HUES48 (cell line): ENCODE results near the gene PRKAG2.

ENCODE experiments used
- H3K27ac ChIP-seq: one replicate; pipeline ENCODE4 v1.7.0; 2013; ENCODE audit warnings: low read depth, low read length, inconsistent platforms
- H3K27me3 ChIP-seq: 2 replicates; pipeline ENCODE4 v1.6.1; 2013; ENCODE audit warnings: mild to moderate bottlenecking, low read length; ENCODE audit not compliant: control insufficient read depth, insufficient read depth
- H3K36me3 ChIP-seq: 2 replicates; pipeline ENCODE4 v1.6.1; 2013; ENCODE audit warnings: low read length; ENCODE audit not compliant: control insufficient read depth, insufficient read depth
- H3K4me1 ChIP-seq: 2 replicates; pipeline ENCODE4 v1.6.1; 2013; ENCODE audit warnings: mild to moderate bottlenecking, low read length; ENCODE audit not compliant: control insufficient read depth, insufficient read depth
- H3K4me3 ChIP-seq: 2 replicates; pipeline ENCODE4 v1.5.1; 2013; ENCODE audit warnings: mild to moderate bottlenecking, low read depth, low read length
- H3K9ac ChIP-seq: 2 replicates; pipeline ENCODE4 v1.6.1; 2013; ENCODE audit warnings: mild to moderate bottlenecking, low read depth, low read length, moderate library complexity
- H3K9me3 ChIP-seq: 2 replicates; pipeline ENCODE4 v1.6.1; 2013; ENCODE audit warnings: low read length; ENCODE audit not compliant: control insufficient read depth, insufficient read depth

PRKAG2 gene

DNA sequence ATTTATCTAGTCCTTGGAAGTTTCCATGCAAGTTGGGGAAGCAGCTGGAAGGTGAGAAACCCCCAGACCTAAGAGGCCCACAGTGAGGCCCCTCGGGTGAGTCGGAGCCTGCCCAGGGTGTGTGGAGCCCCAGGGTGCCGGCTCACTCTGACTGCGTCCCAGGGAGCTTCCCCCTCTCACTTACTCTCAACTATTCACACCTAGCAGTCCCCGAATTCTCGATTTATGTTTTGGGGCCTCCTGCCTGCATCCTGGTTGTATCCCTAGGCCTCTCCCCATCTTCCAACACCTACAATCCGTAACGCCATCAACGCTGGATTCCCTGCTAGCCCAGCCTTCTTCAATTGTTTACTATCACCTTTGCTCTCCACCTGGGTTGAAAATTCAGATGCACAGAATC is 63.9 kb downstream of the PRKAG2 start:
- peaks cover 25% of the 10 kb centered on the region for H3K4me1 ChIP-seq
- no peak overlapping the region for H3K4me3 ChIP-seq
- H3K36me3 ChIP-seq: no peaks in the 10 kb centered on the region
- H3K27ac ChIP-seq: no peak overlapping the region
- H3K9ac ChIP-seq: no peak overlapping the region
- peaks cover 22% of the 10 kb centered on the region for H3K27me3 ChIP-seq
- H3K9me3 ChIP-seq: no peaks in the 10 kb centered on the region

DNA sequence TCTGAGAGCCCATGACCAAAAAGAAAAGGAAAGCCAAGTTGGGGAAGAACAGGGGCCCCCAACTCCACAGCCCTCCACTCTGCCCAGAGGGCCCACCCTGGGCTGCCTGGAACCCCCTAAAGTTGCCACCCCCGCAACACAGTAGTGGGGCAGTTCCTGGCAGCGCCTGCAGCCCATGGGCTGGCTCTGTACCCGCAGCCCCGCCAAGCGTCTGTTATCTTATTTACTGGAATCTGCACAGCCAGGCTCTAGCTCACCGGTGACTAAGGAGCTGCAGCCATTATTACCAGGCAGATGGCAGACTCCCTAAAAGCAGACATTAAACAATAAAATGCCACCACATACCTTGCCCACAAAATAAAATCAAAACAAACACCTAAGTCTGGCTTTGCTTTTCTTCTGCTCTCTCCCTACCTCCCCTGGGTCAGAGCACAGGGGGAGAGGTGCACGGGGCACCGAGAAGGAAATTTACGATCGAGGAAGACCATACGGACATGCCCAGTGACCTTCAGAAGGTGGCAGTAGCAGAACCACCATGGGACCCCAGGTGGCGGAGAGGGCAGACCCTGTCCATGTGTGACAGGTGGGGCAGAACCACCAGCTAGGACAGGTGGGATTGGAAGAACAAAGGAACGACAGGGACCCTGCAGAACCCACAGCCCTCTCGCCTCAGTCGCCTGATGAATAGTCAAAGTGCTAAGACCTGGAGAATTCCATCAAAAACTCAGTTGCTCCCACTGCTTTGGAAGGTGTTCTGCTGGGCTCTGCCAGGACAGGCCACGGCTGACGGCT is 66.3 kb downstream of the PRKAG2 start:
- peaks cover 25% of the 10 kb centered on the region for H3K4me1 ChIP-seq
- peaks cover 18% of the 10 kb centered on the region for H3K27me3 ChIP-seq
- no peak overlapping the region for H3K9ac ChIP-seq
- no peaks in the 10 kb centered on the region for H3K36me3 ChIP-seq
- no peak overlapping the region for H3K4me3 ChIP-seq
- no peak overlapping the region for H3K27ac ChIP-seq
- H3K9me3 ChIP-seq: no peaks in the 10 kb centered on the region

DNA sequence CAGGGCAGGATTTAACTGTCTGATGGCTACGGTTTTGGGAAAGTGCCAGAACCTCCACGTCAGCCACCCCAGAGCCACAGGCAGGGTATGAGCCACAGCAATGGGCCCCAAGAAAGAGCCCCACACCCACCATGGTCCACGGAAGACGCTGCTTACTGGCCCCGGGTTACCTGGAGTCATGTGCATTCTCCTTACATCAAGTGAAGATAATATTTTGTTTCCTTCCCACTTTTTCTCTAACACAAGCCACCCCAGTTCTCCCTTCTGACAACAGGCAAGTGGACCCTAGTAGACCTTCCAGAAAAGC is 67.1 kb downstream of the PRKAG2 start:
- Histone ChIP-seq H3K27me3 (peaks cover 12% of the 10 kb centered on the region), H3K4me1 (peaks cover 18% of the 10 kb centered on the region), H3K9ac (no peak overlapping the region)

DNA sequence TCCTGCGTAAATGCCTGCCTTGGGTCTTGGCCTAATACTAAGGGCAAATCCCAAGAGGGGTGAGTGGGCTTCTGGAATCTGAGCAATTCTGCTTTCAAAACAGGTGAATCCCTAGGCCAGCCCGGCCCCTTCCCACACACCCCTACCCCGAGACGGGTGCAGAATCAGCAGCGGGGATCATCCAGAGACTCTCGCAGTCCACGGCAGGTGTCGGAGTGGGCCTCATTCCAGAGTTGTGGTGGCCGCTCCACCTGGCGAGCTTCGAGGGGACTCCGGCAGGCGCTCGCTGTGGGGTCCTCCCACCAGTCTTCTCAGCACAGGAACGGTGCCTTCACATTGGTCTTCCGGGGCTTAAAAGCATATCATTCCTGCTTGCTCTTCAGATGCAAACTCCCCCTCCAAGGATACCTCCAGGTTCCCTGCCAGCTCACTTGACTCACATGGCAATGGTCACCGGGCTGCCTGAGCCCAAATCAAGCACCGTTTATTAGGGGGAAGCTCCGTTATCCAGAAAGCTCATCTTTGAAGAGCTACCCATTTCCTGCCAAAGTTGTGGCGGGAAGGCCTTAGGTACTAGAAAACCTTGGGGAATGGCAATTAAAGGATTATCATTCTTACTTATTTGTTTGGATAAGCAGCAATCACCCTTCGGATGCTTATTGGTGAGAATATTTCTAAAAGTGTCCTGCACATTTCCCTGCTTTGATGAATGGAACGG is 67.6 kb downstream of the PRKAG2 start:
- H3K36me3 ChIP-seq: no peaks in the 10 kb centered on the region
- no peak overlapping the region for H3K9ac ChIP-seq
- no peaks in the 10 kb centered on the region for H3K9me3 ChIP-seq
- no peak overlapping the region for H3K4me3 ChIP-seq
- no peak overlapping the region for H3K27ac ChIP-seq
- H3K4me1 ChIP-seq: peaks cover 14% of the 10 kb centered on the region
- peaks cover 12% of the 10 kb centered on the region for H3K27me3 ChIP-seq

More for the DNA sequence above, 67.1 kb downstream of the PRKAG2 start:
- H3K36me3 ChIP-seq: no peaks in the 10 kb centered on the region
- H3K9me3 ChIP-seq: no peaks in the 10 kb centered on the region
- H3K4me3 ChIP-seq: no peak overlapping the region
- H3K27ac ChIP-seq: no peak overlapping the region

DNA sequence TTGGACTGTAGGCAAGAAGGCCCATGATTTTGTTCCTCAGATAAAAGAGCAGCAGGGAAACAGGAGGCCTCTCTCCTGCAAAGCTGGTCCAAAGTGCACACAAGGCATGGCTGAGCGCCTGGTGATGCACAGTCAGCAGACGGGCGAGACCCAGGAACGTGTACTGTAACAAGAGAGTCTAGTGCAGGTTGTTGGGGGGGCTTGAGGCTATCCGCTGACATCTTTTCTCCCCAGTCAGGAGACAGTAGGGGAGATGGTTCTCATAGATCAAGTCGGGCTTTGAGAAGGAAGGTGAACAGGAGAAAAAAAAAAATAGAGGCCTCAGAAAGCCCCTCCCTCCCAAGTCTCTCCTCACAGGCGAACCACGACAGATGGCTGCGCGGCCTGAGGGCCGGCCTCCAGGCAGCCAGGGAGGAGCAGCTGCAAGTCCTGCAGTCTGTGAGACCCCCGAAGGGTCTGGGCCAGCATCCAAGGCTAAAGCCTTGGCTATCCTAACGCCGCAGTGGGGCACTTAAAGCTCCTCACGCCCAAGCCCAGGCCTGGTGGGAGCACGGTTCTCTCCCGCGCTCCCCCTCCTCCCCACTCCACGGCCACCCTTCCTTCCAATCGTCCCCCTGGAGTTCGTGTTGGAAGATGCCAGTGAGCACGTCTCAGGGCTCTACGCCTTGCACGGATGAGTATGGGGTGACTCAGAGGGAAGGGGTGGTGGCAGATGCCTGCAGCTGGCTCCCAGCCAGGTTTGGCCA is 68.3 kb downstream of the PRKAG2 start:
- Histone ChIP-seq H3K9ac (no peak overlapping the region), H3K27me3 (peaks cover 7% of the 10 kb centered on the region), H3K36me3 (no peaks in the 10 kb centered on the region), H3K4me3 (no peak overlapping the region), H3K27ac (no peak overlapping the region), H3K4me1 (peaks cover 6% of the 10 kb centered on the region), H3K9me3 (no peaks in the 10 kb centered on the region)

DNA sequence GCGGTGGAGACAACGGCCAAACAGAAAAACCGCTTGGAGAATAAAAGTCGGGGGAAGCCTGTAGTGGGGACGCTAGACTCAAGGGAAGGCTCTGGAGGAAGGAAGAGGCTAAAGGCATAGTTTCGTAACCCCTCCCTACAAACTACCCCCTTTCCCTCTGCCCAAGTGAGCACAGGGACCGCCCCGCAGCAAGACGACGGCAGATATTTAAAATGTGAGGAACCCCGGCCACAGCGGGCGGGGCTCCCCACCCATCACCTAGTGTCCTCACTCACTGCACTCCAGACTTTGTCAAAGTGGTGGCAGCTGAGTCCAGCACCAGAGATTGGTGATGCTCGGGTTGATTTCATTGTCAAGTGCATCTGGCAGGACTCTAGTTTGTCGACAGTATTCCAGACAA is 69.1 kb downstream of the PRKAG2 start:
- no peaks in the 10 kb centered on the region for H3K27me3 ChIP-seq
- H3K9me3 ChIP-seq: no peaks in the 10 kb centered on the region
- H3K4me1 ChIP-seq: no peaks in the 10 kb centered on the region
- no peak overlapping the region for H3K9ac ChIP-seq
- no peaks in the 10 kb centered on the region for H3K36me3 ChIP-seq
- no peak overlapping the region for H3K4me3 ChIP-seq
- H3K27ac ChIP-seq: no peak overlapping the region

DNA sequence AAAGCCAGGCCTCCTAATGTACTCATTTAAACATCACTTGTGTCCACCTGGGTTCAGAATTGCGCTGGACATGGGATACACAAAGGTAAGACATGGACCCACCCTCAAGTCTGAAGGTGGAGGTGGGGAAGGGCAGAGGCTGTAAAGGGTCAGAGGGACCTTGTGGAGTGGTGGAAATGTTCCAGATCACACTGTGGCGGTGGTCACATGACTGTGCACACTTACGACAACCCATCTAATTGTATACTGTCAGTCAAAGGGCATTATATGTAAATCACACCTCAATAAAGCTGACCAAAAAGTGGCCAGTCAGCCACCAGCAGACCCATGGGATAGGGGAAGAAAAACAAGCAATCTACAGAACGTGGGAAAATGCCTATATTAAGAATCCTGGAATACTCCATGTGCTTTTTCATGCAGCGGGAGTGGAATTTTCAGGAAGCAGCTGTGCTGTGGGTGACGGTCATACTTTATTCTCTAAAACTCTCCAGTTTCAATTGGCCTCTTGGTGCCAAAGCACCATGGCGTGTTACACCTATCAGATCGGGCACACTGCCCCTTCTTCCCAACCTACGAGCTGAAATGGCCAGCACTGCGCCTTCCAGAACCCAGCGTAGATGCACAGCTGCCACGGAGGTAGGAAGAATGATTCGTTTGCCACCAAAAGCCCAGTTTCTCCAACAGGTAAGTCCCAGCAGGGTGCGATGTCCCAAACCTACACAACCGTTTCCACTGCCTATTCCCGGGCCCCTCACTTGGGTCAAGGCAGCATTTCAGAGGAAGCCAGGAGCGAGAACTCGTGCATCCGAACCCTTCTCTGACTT is 69.8 kb downstream of the PRKAG2 start:
- Histone ChIP-seq H3K4me1 (no peaks in the 10 kb centered on the region), H3K36me3 (no peaks in the 10 kb centered on the region), H3K4me3 (no peak overlapping the region), H3K9ac (no peak overlapping the region), H3K9me3 (no peaks in the 10 kb centered on the region), H3K27ac (no peak overlapping the region), H3K27me3 (no peaks in the 10 kb centered on the region)

DNA sequence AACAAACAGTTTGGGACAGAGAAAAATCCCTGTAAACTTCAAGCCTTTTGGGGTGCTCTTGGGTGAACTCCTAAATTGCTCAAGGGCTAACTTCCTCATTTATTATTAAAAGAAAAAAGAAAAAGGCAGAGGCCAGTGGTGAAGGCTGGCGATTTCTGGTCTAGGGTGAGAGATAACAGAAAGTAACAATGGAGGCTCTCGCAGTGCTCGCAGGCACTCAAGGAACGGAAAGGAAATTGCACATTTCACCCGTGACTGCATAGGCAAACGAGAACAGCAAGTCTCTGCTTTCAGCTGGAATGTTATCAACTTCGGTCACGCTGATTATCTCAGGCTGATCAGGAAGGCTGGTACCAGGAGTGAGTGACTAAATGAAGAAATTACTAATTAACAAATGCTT is 70.7 kb downstream of the PRKAG2 start:
- no peaks in the 10 kb centered on the region for H3K4me1 ChIP-seq
- H3K27me3 ChIP-seq: no peaks in the 10 kb centered on the region
- no peak overlapping the region for H3K4me3 ChIP-seq
- no peak overlapping the region for H3K9ac ChIP-seq
- no peak overlapping the region for H3K27ac ChIP-seq
- H3K9me3 ChIP-seq: no peaks in the 10 kb centered on the region
- H3K36me3 ChIP-seq: no peaks in the 10 kb centered on the region

DNA sequence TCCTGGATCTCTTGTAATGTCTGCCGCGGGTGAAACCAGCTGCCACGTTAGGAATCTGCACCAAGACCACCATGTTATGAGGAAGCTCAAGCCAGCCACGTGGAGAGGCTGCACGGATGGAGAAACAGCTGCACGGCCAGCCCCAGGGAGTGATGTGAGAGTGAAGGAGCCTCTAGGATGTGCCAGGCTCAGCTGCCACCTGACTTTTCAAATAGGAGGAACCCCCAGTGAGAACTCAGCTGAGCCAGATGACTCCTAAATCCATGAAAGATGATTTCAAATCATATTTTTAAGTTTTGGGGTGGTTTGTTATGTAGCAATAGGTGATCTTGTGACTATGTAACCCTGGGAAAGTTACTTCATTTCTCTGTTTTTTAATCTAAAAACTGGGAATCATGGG is 71.7 kb downstream of the PRKAG2 start:
- no peaks in the 10 kb centered on the region for H3K36me3 ChIP-seq
- H3K27me3 ChIP-seq: no peaks in the 10 kb centered on the region
- H3K27ac ChIP-seq: no peak overlapping the region
- H3K9ac ChIP-seq: no peak overlapping the region
- no peaks in the 10 kb centered on the region for H3K9me3 ChIP-seq
- H3K4me1 ChIP-seq: no peaks in the 10 kb centered on the region
- no peak overlapping the region for H3K4me3 ChIP-seq

DNA sequence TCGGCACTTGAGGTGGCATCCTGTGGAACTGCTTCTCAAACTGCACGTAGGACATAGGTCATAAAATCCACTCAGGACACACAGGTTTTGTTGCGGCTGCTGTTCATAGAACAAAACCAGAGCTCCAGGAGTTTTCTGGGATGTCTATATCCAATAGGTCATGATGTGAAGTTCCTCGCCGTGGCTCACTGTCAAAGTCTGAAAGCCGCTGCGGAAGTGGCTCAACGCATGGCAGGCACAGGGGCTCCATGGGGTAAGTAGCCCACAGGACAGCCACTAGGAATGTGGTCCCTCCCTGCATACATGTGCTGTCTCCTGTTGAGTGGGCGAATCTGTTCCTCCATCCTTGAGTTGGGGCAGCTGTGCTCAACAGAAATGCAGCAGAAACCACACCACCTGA is 72.2 kb downstream of the PRKAG2 start:
- no peaks in the 10 kb centered on the region for H3K27me3 ChIP-seq
- no peak overlapping the region for H3K27ac ChIP-seq
- no peaks in the 10 kb centered on the region for H3K4me1 ChIP-seq
- H3K9me3 ChIP-seq: no peaks in the 10 kb centered on the region
- H3K4me3 ChIP-seq: no peak overlapping the region
- no peaks in the 10 kb centered on the region for H3K36me3 ChIP-seq
- no peak overlapping the region for H3K9ac ChIP-seq
